HG03060 (cell line): ENCODE data around the gene RBBP7.

Experiments
- ATAC-seq: cut with Tn5 transposase; IDR thresholded peaks from one replicate; pipeline ENCODE4 v1.9.1; 2021; ENCODE audit warnings: low read depth, moderate number of reproducible peaks; ENCODE audit not compliant: unreplicated experiment

Gene RBBP7

DNA sequence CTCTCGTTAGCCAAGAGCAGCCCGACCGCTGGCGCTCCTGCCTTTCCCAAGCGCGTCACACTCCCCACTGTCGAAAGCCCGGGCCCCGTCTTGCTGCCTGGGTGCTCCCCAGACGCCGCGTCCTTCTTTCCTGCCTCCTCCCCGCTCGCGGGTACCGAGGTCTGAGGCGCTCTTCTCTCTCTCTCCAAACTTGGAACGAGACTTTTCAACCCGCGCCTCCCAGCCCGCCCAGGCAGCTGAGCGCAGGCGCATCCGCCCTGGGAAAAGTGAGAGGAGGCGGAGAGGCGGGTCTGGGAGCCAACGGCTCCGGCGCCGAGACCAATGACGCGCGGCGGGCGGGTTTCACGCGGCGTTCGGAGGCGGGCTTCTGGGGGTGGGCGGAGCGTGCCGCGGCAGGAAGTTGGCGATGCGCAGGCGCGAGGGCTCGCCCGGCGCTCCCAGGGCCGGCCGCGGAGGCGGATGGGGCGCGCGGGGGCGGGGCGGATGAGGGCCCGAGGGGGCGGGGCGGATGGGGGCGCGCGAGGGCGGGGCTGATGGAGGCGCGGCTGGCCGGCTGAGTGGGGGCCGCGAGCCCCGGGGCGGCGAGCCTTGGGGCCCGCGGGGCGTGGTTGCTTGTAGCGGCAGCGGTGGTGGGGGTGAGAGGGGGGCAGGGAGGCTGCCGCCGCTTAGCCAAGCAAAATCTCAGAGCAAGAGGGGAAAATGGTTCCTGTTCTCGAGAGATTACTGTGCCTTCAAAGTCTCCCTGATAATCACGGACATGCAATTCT is at the start of gene RBBP7:
TSS of gene RBBP7 (minus strand) at position 268 of the 767 bp plus-strand sequence. CDS start 309 bp downstream, outside the sequence.
- ATAC-seq = no peak

DNA sequence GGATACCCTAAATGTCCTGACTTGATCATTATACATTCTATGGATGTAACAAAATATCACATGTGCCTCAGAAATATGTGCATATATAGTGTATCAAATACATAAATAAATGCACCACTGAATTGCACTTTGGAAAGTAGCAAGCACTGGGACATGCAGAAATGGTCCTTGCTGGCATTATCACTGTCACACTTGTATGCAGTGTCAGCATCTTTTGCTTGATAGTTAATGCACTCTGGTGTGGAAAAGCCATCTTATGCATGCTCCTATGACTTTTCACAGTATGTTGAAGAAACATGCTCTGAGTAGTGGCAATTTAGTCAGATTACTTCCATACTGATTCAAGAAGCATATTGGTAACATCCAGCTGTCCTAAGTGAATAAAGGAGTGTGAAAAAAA is 48.8 kb upstream of the RBBP7 start:
- ATAC-seq = no peak

GRCh38 chrX:16917120-16917519 is 47.0 kb upstream of the RBBP7 start:
- no peak for ATAC-seq

GRCh38 chrX:16916561-16916960 is 46.4 kb upstream of the RBBP7 start:
- no peak for ATAC-seq

GRCh38 chrX:16914058-16914457 is 43.9 kb upstream of the RBBP7 start:
- no peak for ATAC-seq

- no peak for ATAC-seq
Observed at GRCh38 chrX:16910376-16910775, 40.2 kb upstream of the RBBP7 start.

DNA sequence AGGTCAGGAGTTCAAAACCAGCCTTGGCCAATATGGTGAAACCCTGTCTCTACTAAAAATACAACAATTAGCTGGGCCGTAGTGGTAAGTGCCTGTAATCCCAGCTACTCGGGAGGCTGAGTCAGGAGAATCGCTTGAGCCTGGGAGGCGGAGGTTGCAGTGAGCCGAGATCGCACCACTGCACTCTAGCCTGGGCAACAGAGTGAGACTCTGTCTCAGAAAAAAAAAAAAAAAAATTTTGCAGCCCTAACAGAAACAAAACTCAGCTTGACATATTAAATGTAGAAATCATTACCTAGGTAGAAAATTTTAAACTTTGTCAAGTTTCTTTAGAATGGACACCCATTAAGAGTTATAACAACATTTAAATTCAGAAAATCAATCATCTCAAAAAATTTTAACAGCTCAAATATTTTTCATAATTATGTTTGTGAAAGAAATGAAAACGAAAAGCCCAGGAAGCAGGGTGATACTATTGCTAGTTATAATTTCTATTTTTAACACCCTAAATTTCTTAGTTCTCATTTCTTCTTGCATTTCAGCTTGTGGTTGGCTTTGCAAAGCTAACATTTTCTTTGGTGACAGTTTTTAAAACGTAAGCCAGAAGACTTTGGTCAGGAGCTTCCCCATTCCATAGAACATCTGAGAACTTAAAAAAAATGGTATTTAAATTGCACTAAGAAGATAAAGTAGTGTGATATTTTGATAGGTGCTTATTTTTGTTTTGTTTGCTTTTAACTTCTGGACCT is 33.3 kb upstream of the RBBP7 start:
- no peak for ATAC-seq

- no peak for ATAC-seq
Observed at GRCh38 chrX:16897445-16897844, 27.3 kb upstream of the RBBP7 start.

- no peak for ATAC-seq
Observed at GRCh38 chrX:16892504-16893362, 22.6 kb upstream of the RBBP7 start.

DNA sequence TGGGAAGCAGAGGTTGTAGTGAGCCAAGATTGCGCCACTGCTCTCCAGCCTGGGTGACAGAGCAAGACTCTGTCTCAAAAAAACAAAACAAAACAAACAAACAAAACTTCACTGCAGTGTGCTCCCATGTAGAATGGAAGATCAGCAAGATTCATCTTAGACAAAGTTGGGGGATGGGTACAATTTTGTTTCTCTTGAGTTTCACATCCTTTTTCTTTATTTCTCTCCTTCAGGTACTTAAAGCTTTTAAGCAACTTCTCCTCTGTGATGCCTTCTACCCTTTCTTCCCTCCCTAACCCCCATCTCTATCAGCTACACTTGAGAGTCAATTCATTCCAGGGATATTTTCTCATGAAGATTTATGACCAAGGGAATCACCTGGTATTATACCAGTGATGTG is 15.5 kb upstream of the RBBP7 start:
- ATAC-seq = no peak

DNA sequence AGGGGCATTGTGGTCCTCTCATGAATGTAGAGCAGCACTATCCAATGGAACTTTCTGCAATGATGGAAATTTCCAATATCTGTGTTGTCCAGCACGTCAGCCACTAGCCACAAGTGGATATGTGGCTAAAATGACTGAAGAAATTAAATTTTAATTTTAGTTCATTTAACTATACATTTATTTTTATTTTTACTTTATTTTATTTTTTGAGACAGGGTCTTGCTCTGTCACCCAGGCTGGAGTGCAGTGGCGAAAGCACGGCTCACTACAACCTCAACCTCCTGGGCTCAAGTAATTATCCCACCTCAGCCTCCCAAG is 13.3 kb upstream of the RBBP7 start:
- ATAC-seq = no peak

DNA sequence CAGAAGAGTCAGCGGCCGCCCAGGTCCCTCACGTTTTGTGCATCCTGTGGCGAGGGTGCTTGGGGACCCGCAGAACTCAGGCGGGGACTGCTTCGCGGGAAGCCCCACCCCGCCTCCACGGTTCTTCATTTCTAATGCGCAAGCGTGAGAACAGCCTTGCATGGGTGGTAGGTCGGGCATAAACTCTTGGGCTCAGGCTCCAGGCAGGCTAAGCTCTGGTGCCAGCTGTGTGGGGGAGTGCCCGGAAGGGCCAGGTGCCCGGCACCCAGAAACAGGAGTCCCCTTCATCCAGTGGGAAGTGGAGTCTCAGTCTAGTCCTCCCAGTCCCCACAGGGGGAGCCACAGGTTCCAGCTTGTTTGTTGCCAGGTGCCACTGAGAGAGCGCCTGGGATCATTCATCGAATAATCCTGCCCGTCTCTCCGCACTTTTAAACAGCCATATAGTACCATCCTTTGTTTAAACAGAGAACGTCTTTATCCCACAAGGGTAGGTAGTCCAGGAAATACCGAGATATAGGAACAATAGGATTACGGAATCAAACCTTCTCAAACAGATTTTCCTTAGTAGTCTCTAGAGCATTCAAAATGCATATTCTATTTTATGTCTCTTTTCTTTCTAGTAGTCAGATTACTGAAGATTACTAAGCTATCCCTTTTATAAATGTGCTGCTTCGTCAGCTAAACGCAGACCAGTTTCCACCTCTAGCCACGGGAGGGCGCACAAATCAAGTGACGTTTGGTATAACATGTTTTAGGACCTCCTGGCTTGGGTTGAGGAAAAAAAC is 12.7 kb upstream of the RBBP7 start:
- no peak for ATAC-seq

DNA sequence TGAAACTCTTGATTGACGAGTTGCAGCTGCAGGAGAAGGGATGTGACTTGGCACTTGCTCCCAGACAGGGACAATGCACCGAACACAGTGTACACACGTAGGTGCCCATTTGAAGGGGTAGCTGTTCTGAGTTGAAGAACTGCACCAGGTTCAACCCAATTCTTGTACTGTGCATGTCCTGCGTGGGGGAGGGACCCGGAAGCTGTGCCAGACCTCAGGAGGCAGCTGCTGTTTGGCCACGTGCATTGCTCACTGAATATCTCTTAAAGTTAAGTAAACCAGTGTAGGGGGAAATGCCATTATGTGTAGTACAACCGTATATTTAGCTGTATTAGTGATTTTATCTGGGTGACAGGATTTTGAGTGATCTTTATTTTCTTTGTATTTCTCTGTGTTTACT is 12.0 kb upstream of the RBBP7 start:
- no peak for ATAC-seq

DNA sequence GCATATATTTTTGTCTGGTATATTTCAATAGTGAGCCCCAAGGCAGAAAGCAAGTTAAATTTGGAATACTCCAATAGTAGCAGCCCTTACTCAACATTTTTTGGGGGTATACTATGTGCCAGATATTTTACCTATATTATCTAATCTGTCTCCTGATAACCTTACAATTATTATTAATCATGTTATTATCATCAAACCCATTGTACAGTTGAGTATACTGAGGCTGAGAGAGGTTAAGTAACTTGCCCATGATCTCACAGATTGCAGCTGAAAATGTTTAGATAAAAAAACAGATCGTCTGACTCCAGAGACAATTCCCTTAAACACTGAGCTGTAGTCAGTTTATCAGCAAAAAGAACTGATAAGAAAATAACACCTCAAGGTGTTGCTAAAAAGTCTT is 6.5 kb upstream of the RBBP7 start:
- no peak for ATAC-seq

- ATAC-seq = no peak
Observed at GRCh38 chrX:16874458-16875095, 4.4 kb upstream of the RBBP7 start.

GRCh38 chrX:16873106-16873505 is 2.9 kb upstream of the RBBP7 start:
- no peak for ATAC-seq

DNA sequence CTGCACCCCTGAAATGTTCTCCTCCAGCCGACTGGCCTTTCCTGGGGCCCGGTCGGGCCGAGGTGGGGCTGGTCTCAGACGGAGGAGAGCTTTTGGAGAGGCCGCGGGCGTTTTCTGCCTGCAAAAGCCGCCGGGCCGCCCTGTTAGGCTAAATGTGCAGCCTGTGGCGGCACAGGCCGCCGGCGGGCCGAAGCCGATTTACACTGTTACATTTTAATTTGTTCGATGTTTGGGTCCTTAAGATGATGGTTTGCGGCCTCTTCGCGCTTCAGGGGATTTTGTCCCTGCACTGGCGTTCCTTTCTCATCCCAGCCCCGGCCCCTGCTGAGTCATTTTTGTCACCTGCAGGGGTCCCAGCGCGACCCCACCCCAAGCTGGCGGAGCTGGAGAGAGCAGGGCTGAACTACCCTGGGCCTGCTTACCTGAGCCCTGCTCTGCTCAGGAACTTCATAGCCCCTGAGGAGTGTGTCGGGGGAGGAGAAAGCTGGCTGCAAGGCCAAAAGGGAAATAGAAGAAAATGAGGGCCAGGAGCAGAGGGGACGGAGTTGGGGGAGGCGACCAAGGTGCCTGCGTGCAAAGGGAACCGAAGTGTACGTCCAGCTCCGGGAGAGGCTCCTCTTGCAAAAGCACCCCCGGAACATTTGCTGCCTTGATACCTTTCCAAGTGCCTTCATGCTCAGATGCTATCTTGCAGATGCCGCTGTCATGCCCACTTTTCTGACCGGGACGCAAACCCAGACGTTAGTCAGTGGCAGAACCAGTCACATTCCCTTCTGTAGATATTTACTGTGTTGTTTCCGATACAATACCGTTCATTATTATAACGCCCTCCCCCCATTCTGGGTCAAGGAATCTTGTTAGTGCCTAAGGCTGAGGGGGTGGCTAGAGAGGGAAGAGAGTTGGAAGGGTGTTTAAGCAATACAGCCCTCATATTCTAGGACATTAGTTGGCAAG is 977 bp upstream of the RBBP7 start:
- ATAC-seq = no peak

DNA sequence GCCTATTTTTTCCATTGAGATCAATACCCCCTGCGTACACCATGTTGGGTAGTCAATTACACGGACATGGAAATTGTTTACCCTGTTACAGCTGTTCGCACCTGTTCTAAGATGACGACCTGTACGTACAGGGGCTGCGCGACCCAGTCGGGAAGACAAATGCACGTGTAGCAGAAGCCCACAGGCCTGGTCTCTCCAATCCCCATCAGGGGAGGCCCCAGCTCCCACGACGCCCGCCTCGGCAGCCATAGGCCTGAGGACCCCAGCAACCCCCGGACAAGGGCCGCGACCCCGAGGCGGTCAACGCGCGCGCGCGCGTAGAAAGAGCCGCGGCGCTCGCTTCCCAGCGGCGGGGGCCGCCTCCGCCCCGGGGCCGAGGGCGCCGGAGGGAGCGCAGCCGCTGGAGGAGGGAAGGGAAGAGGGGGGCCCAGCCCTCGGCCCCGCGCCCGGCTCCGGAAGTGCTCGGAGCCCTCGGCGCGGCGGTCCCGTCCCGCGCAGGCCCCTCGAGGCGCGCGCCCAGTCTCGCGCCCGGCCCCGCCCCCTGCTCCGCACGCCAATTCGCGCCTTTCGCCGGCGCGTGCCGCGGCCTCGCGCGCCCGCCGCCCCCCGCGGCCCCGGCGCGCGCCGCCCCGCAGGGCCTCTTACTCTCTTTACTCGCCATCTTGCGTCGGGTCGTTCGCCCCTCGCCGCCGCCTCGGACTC is 618 bp downstream of the RBBP7 start:
- no peak for ATAC-seq
